GM23338 (cell line): ENCODE measurements around the gene TTLL8. TPM values are rescaled to one million over a fixed set of nuclear protein-coding genes. Genes with fewer than 3 reads are reported as not detected.
"Not testable (repeated sequence)": the region's sequence is repeated elsewhere in the genome, so short reads cannot be mapped to it uniquely, and the experiment has no call there.

Source experiments
- ATAC-seq: fragments of 200-7000 bp; cut with Tn5 transposase; 3 replicates; pipeline ENCODE4 v1.9.1; 2020
- DNase-seq: peaks from one replicate; pipeline ENCODE4 v3.0.0-alpha.2; 2015; ENCODE audit warnings: low spot score
- H2AFZ ChIP-seq: fragments of 200-600 bp; sonication (generic); 2 replicates; pipeline ENCODE4 v1.8.0; 2016; ENCODE audit warnings: antibody characterized with exemption, mild to moderate bottlenecking, moderate library complexity
- H3F3A ChIP-seq: fragments of 200-600 bp; sonication (generic); replicated peaks from 2 replicates; pipeline ENCODE4 v1.8.0; 2017; ENCODE audit warnings: antibody characterized with exemption, mixed run types, low read depth
- H3K27ac ChIP-seq: fragments of 200-600 bp; sonication (generic); 2 replicates; pipeline ENCODE4 v1.6.1; 2016; ENCODE audit warnings: low read depth
- H3K27me3 ChIP-seq: fragments of 200-600 bp; sonication (generic); 2 replicates; pipeline ENCODE4 v1.8.0; 2016; ENCODE audit warnings: mild to moderate bottlenecking, mixed run types, moderate library complexity; ENCODE audit not compliant: insufficient read depth
- H3K36me3 ChIP-seq: fragments of 200-600 bp; sonication (generic); 2 replicates; pipeline ENCODE4 v1.8.0; 2016; ENCODE audit warnings: mild to moderate bottlenecking; ENCODE audit not compliant: insufficient read depth
- H3K4me1 ChIP-seq: fragments of 200-600 bp; sonication (generic); 2 replicates; pipeline ENCODE4 v1.8.0; 2016; ENCODE audit warnings: mild to moderate bottlenecking, moderate library complexity; ENCODE audit not compliant: insufficient read depth
- H3K4me2 ChIP-seq: fragments of 200-600 bp; sonication (generic); 2 replicates; pipeline ENCODE4 v1.7.1; 2017; ENCODE audit warnings: mixed run types
- H3K4me3 ChIP-seq: fragments of 200-600 bp; sonication (generic); 2 replicates; pipeline ENCODE4 v1.6.1; 2016; ENCODE audit warnings: mixed run types
- H3K79me2 ChIP-seq: fragments of 200-600 bp; sonication (generic); replicated peaks from 2 replicates; pipeline ENCODE4 v1.8.0; 2017; ENCODE audit warnings: mild to moderate bottlenecking; ENCODE audit not compliant: insufficient read depth
- H3K9me2 ChIP-seq: fragments of 200-600 bp; sonication (generic); 2 replicates; pipeline ENCODE4 v1.8.0; 2017; ENCODE audit not compliant: insufficient read depth
- H4K20me1 ChIP-seq: fragments of 200-600 bp; sonication (generic); replicated peaks from 2 replicates; pipeline ENCODE4 v1.8.0; 2017; ENCODE audit warnings: mild to moderate bottlenecking; ENCODE audit not compliant: insufficient read depth
- H3K27ac Mint-ChIP-seq: 2 replicates; pipeline ENCODE4 v1.8.0; 2020; ENCODE audit warnings: inconsistent platforms, mild to moderate bottlenecking, moderate library complexity, mixed read lengths
- H3K27me3 Mint-ChIP-seq: 3 replicates; pipeline ENCODE4 v1.8.0; 2022; ENCODE audit warnings: low read depth, mild to moderate bottlenecking, moderate library complexity, mixed read lengths, inconsistent platforms; ENCODE audit not compliant: insufficient read depth, poor library complexity
- H3K36me3 Mint-ChIP-seq: 3 replicates; pipeline ENCODE4 v1.8.0; 2021; ENCODE audit warnings: low read depth, mild to moderate bottlenecking, inconsistent platforms, moderate library complexity, mixed read lengths
- H3K4me1 Mint-ChIP-seq: 3 replicates; pipeline ENCODE4 v1.8.0; 2020; ENCODE audit warnings: mild to moderate bottlenecking, inconsistent platforms, mixed read lengths
- H3K4me3 Mint-ChIP-seq: 3 replicates; pipeline ENCODE4 v1.8.0; 2021; ENCODE audit warnings: moderate library complexity, mild to moderate bottlenecking, inconsistent platforms, mixed read lengths
- H3K9me3 Mint-ChIP-seq: 3 replicates; pipeline ENCODE4 v1.8.0; 2020; ENCODE audit warnings: moderate library complexity, mild to moderate bottlenecking, inconsistent platforms, mixed read lengths
- CREB1 ChIP-seq: fragments of 250-450 bp; sonication (Bioruptor Pico); IDR thresholded peaks from 2 replicates; pipeline ENCODE4 v1.5.0; 2020; ENCODE audit warnings: low read depth, mild to moderate bottlenecking, moderate library complexity
- CTCF ChIP-seq, 2 experiments: fragments of 200-600 bp in 1 of 2; sonication (generic) in 1 of 2; conservative IDR thresholded peaks; 2 replicates each; pipeline versions ENCODE4 v1.5.1 to v1.6.1; 2016 to 2017; ENCODE audit warnings: antibody characterized with exemption in 2 of 2, low read depth in 2 of 2, mild to moderate bottlenecking in 2 of 2, moderate library complexity in 1 of 2
- POLR2AphosphoS5 ChIP-seq: IDR thresholded peaks from 2 replicates; pipeline ENCODE4 v1.6.1; 2016; ENCODE audit warnings: antibody characterized with exemption, low read depth
- REST ChIP-seq: IDR thresholded peaks from one replicate; pipeline ENCODE4 v1.6.1; 2018; ENCODE audit warnings: antibody characterized with exemption; ENCODE audit not compliant: unreplicated experiment
- ZNF114 ChIP-seq: fragments of 250-450 bp; sonication (Bioruptor Pico); IDR thresholded peaks from 2 replicates; pipeline ENCODE4 v1.5.0; 2020; ENCODE audit warnings: mild to moderate bottlenecking, moderate library complexity
- polyA plus RNA-seq: library from polyadenylated mRNA; unstranded; fragments of >200 nt; fragmentation: Nextera tagmentation; extraction: Ambion mirVana; gene quantifications from 2 replicates; pipeline ENCODE4 v1.2.1, GENCODE V29; 2016
- total RNA-seq: library from RNA; depleted of rRNA; stranded (reverse); fragments of >200 nt; shearing (Covaris generic); gene quantifications from 2 replicates; pipeline ENCODE4 v1.2.3, GENCODE V29; 2014

The TTLL8 gene
- total and polyA plus RNA-seq, 2 experiments from 2014 or later: not detected

GRCh38 chr22:49983148-49984042 lies 74.7 kb downstream of the TTLL8 start:
- TF ChIP-seq POLR2AphosphoS5 (no peak), ZNF114 (CRISPR knock-in tag) (no peak), REST (no peak), CREB1 (no peak), CTCF (conservative IDR thresholded peaks at IDR 0.05; ENCODE audit: low read depth in 2 of 2) (peak; percentile 46 to 66)
- peaks cover 8% of the 10 kb centered on the region for H3K27me3 Mint-ChIP-seq

DNA sequence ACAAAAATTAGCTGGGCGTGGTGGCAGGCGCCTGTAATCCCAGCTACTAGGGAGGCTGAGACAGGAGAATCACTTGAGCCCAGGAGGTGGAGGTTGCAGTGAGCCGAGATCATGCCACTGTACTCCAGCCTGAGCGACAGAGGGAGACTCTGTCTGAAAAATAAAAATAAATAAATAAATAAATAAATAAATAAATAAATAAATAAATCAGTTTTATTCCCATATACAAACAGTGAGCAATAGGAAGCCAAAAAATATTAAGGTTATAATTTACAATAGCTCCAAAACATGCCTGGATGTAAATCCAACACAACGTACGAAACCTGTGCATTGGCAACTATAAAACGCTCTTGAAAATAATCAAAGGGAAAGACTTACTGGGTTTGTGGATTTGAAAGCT lies 76.3 kb downstream of the TTLL8 start:
- peaks cover 40% of the 10 kb centered on the region for H3K27me3 ChIP-seq

More at GRCh38 chr22:49983148-49984042, 74.7 kb downstream of the TTLL8 start:
- Histone ChIP-seq H3F3A (no peaks in the 10 kb centered on the region; the same call in 1 of the 2 replicates), H3K9me2 (no peaks in the 10 kb centered on the region), H3K4me1 (no peaks in the 10 kb centered on the region), H2AFZ (0 out of 2 replicates have a peak overlapping the region, but pooled peaks have one; percentile 18), H3K4me2 (peak overlapping the region; percentile 69; the same call in 1 of the 2 replicates), H3K4me3 (peak overlapping the region; percentile 45; the same call in 1 of the 2 replicates), H3K27ac (no peak overlapping the region), H4K20me1 (no peaks in the 10 kb centered on the region), H3K36me3 (no peaks in the 10 kb centered on the region), H3K79me2 (no peaks in the 10 kb centered on the region), H3K27me3 (peaks cover 40% of the 10 kb centered on the region)
- DNase-seq (peak; percentile 65), ATAC-seq (peak; percentile 93)
- H3K27ac Mint-ChIP-seq: no peak overlapping the region
- H3K9me3 Mint-ChIP-seq: peaks cover 14% of the 10 kb centered on the region
- peaks cover 7% of the 10 kb centered on the region for H3K36me3 Mint-ChIP-seq
- no peak overlapping the region for H3K4me3 Mint-ChIP-seq
- H3K4me1 Mint-ChIP-seq: peaks cover 2% of the 10 kb centered on the region; the same call in 1 of the 3 replicates

More for the DNA sequence above, 76.3 kb downstream of the TTLL8 start:
- not testable (repeated sequence) for H3K4me1 ChIP-seq, ATAC-seq, H3K4me2 ChIP-seq, H3K27me3 Mint-ChIP-seq, H4K20me1 ChIP-seq, H3K36me3 ChIP-seq, H3K4me3 Mint-ChIP-seq, H3K27ac ChIP-seq, DNase-seq, H3K36me3 Mint-ChIP-seq, H2AFZ ChIP-seq, H3K79me2 ChIP-seq, H3F3A ChIP-seq, H3K9me2 ChIP-seq, H3K4me3 ChIP-seq, H3K4me1 Mint-ChIP-seq, H3K27ac Mint-ChIP-seq
- peaks cover 13% of the 10 kb centered on the region for H3K9me3 Mint-ChIP-seq
